Left colon (tissue), 2 donors: Measurements from ENCODE around the gene GARIN1A. TPM values are rescaled to one million over a fixed set of nuclear protein-coding genes. Genes with fewer than 3 reads are reported as not detected.
"Not testable (repeated sequence)": the region's sequence is repeated elsewhere in the genome, so short reads cannot be mapped to it uniquely, and the experiment has no call there.

Experiments used
- ATAC-seq: fragments of 200-7000 bp; cut with Tn5 transposase; one replicate; pipeline ENCODE4 v1.9.1; 2020; ENCODE audit warnings: mild to moderate bottlenecking, moderate library complexity
- DNase-seq, 2 donors: peaks; one replicate each; pipeline ENCODE4 v3.0.0-alpha.2; 2020
- intact Hi-C, 2 donors: fragments of 100-400 bp; cut with DNase I in 1 of 2; cut with micrococcal nuclease in 1 of 2; formaldehyde crosslinking; loops; one replicate each; pipeline versions ENCODE4 v1.11.2 to v1.14.0; 2022; cut with DNase I, micrococcal nuclease
- long read RNA-seq: library from polyadenylated mRNA; unstranded; transcript quantifications from one replicate; pipeline ENCODE4 v2.0.0, GENCODE V29; 2021
- total RNA-seq, 2 donors: library from RNA; stranded (reverse); fragmentation: NEBNext Ultra II Directional; extraction: Animal tissue kit (Norgen Biotek cat#: 25700); gene quantifications; one replicate each; pipeline ENCODE4 v1.2.1, GENCODE V29; 2021
- donor health status: DM: no; HTN: no; CAD: no.
- donor health status: DM: yes; HTN: yes; CAD: no.

GARIN1A gene
- 1 to 10 TPM in 1 of 2 donors, under 1 TPM in 1; 0.81 to 1.6 TPM for total RNA-seq
- long read RNA-seq = 0 reads

- intact Hi-C loops = no loop called here
- ATAC-seq (no peak), DNase-seq (no peak)
These were observed at the start of gene GARIN1A for GRCh38 chr7:128671992-128672391. GARIN1A (plus strand) TSS chr7:128672292; CDS start chr7:128672398, 106 bp downstream.

DNA sequence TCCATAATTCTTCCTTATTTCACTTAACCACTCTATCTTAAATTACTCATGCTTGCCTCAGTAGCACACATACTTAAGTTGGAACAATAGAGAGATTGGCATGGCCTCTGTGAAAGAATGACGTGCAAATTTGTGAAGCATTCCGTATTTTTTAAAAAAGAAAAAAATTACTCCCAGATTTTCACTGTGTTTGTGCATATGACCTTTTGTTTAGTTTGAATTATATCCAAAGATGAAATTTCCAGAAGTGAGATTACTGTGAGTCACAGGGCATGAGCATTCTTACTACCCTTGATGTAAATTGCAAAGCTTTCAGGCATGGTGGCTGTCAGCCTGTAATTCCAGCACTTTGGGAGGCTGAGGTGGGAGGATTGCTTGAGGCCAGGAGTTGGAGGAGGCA is 45.0 kb upstream of the GARIN1A start:
- intact Hi-C loops, ATAC-seq, DNase-seq: not testable (repeated sequence)

- intact Hi-C loops, DNase-seq, ATAC-seq: not testable (repeated sequence)
These were observed 38.2 kb upstream of the GARIN1A start for GRCh38 chr7:128633915-128634314.

- ATAC-seq, intact Hi-C loops: not testable (repeated sequence)
These were observed 26.9 kb upstream of the GARIN1A start for GRCh38 chr7:128645206-128645605.

GRCh38 chr7:128645844-128646243 is 26.2 kb upstream of the GARIN1A start:
- ATAC-seq, intact Hi-C loops, DNase-seq: not testable (repeated sequence)

More at GRCh38 chr7:128645206-128645605, 26.9 kb upstream of the GARIN1A start:
- not testable (repeated sequence) for DNase-seq

DNA sequence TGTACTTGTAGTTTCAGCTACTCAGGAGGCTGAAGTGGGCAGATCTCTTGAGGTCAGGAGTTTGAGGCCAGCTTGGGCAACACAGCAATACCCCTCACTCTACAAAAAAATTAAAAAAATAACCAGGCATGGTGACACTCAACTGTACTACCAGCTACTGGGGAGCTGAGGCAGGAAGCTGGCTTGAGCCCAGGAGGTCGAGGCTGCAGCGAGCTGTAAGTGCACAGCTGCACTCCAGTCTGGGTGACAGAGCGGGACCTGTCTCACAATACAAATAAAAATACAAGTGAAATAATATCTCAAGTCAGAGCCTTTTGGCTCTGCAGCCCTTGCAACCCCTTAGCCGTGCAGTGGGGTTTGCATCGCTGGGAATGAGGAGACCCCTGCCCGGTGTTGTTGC is 25.2 kb upstream of the GARIN1A start:
- not testable (repeated sequence) for DNase-seq

DNA sequence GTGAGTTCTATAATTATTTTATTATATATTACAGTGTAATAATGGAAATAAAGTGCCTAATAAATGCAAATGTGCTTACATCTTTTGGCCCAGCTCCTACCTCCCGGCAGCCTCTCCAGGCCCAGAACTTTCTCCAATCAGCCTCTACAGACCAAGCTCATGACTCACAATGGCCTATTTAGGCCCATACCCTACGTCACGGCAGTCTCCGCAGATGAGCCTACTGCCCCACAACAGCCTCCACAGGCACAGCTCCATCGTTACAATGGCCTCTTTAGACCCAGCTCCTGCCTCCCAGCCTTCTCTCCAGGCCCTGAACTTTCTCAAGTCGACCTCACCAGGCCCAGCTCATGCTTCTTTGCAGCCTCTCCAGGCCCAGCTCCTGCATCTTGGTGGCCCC is 21.0 kb upstream of the GARIN1A start:
- ATAC-seq, DNase-seq, intact Hi-C loops: not testable (repeated sequence)

More for the DNA sequence above, 25.2 kb upstream of the GARIN1A start:
- intact Hi-C loops, ATAC-seq: not testable (repeated sequence)

DNA sequence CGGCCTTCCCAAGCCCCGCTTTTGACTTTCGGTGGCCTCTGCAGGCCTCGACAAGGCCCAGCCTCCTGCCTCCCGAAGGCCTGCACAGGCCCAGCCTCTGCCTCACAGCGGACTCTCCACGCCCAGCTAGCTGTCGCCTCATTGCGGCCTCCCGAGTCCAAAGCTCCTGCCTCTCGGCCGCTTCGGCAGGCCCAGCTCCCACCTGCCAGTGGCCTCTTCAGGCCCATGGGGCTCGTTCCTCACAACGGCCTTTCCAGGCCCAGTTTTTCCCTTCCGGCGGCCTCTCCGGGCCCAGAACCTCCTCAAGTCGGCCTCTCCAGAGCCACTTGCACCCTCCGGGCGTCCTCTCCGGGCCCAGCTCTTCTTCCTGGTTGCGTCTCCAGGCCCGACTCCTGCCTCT is 19.5 kb upstream of the GARIN1A start:
- intact Hi-C loops, DNase-seq, ATAC-seq: not testable (repeated sequence)

- ATAC-seq, DNase-seq, intact Hi-C loops: not testable (repeated sequence)
These were observed 18.9 kb upstream of the GARIN1A start for GRCh38 chr7:128653197-128653596.

- intact Hi-C loops, DNase-seq, ATAC-seq: not testable (repeated sequence)
These were observed 18.0 kb upstream of the GARIN1A start for GRCh38 chr7:128654080-128654479.

- DNase-seq, intact Hi-C loops, ATAC-seq: not testable (repeated sequence)
These were observed 17.6 kb upstream of the GARIN1A start for GRCh38 chr7:128654501-128654900.

DNA sequence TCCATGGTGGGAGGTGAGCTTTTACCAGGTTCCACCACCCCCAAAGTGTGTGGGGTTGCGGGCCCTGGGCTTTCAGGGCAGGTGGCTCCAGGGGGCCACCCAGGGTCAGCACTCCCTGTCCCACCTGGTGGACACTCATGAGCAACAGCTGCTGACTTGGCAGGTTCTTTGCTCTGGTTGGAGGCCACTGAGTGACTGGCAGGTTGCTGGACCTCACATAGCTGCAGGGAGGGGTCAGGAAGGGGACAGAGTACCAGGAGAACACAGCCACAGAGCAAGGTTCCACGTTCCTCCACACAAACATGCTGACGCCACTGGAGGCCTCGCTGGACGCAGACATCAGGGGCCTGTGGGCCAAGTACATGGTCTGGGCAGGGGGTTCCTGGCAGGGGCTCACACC is 13.7 kb upstream of the GARIN1A start:
- ATAC-seq, DNase-seq, intact Hi-C loops: not testable (repeated sequence)

- intact Hi-C loops = no loop called here
- no peak for ATAC-seq
- no peak for DNase-seq
These were observed 11.5 kb upstream of the GARIN1A start for GRCh38 chr7:128660596-128660995.

DNA sequence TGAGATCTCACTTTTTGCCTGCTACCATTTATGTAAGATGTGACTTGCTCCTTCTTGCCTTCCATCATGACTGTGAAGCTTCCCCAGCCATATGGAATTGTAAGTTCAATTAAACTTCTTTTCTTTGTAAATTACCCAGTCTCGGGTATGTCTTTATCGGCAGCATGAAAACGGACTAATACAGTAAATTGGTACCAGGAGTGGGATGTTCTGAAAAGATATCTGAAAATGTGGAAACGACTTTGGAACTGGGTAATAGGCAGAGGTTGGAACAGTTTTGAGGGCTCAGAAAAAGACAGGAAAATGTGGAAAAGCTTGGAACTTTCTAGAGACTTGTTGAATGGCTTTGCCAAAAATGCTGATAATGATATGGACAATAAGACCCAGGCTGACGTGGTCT is 10.6 kb upstream of the GARIN1A start:
- DNase-seq (no peak), ATAC-seq (no peak)
- intact Hi-C loops = no loop called here

DNA sequence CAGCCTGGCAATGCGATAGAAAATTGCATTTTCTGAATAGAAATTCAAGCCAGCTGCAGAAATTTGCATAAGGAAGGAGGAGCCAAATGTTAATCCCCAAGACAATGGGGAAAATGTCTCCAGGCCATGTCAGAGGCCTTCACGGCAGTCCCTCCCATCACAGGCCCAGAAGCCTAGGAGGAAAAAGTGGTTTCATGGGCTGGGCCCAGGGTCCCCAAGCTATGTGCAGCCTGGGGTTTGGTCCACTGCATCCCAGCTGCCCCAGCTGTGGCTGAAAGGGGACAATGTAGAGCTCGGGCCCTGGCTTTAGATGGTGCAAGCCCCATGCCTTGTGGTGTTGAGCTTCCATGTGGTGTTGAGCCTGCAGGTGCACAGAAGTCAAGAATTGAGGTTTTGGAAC is 10.0 kb upstream of the GARIN1A start:
- intact Hi-C loops = no loop called here
- ATAC-seq (no peak), DNase-seq (no peak)

- DNase-seq, intact Hi-C loops, ATAC-seq: not testable (repeated sequence)
These were observed 8.9 kb upstream of the GARIN1A start for GRCh38 chr7:128663223-128663622.

DNA sequence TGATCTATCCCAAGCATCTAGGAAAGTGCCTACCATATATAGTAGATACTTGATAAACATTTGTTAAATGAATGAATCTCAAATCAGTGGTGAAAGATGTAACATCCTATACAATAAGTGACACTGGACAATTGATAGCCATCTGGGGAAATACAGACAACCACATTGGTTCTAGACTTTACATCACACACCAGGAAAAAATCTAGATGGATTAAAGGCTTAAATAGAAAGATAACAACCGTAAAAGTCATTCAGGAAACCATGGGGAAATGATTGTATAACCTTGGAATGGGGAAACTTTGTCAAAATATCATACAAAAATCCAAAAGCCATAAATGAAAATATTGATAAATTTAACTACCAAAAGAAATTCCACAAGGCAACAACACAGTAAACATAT is 7.0 kb upstream of the GARIN1A start:
- intact Hi-C loops = no loop called here
- no peak for ATAC-seq
- DNase-seq = no peak

GRCh38 chr7:128666200-128666599 is 5.9 kb upstream of the GARIN1A start:
- intact Hi-C loops = no loop called here
- DNase-seq = no peak
- no peak for ATAC-seq

GRCh38 chr7:128672927-128673517 is 930 bp downstream of the GARIN1A start:
- ATAC-seq = peak; percentile 56
- no peak for DNase-seq
- intact Hi-C loops = no loop called here

DNA sequence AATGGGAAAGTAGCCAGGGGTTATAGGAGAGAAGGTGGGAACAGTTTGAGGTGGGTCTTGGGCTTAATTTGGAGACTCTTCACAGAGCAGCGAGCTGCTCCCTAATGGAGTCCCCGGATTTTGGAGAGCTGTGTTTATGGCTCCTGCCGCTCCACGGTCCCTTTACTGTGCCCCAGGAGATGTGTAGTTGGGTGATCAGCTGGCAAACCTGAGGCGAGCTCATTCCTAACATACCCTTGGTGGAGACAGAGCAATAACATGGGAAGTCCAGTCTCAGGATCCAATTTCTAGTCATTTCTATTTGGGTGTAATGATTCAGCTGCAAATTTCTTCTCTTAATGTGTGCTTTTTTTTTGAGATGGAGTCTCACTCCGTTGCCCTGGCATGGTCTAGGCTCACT is 1.5 kb downstream of the GARIN1A start:
- DNase-seq (no peak), ATAC-seq (no peak)
- intact Hi-C loops = no loop called here

- DNase-seq (no peak), ATAC-seq (no peak)
- intact Hi-C loops = no loop called here
These were observed 4.6 kb downstream of the GARIN1A start for GRCh38 chr7:128676665-128677064.
